Measurements from ENCODE around the gene LY6G6C. TPM values are rescaled to one million over a fixed set of nuclear protein-coding genes. Genes with fewer than 3 reads are reported as not detected.
"Not testable (repeated sequence)": the region's sequence is repeated elsewhere in the genome, so short reads cannot be mapped to it uniquely, and the experiment has no call there.

Gene LY6G6C
- total RNA-seq, 1 experiment from 2014 or later = not detected

DNA sequence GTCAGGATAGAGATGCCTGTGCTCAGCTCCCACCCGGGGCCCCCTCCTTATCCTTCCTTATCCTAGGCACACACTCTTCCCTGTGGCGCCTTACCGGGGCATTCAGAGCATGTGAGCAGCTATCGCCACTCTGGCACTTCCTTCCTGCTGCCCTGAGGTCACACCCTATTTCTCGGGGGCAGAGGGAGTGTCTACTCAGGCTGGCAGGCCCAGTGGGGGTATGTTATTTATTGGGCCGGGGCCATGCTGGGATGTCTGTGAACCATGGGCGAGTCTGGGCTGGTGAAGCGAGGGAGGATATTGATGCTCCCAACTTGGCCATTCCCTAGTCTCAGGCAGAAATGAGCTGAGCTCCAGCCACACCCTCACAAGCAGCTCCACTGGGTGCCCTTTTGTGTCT lies 10.3 kb downstream of the LY6G6C start:
- no peak overlapping the region for H3K4me3 Mint-ChIP-seq (ENCODE audit: low read depth, unreplicated experiment)
- no peak for TF ChIP-seq CTCF (IDR thresholded peaks at IDR 0.05; ENCODE audit: unreplicated experiment)
- no peak overlapping the region for H3K27ac Mint-ChIP-seq (ENCODE audit: unreplicated experiment)
- CTCF ChIA-PET = interaction anchor here (0.6 to 2.2 kb wide), 5 partner anchors 8 to 804 kb away, joined by 3 to 6 read pairs (median 4); partner anchors contain the start of gene ABHD16A
- peaks cover 3% of the 10 kb centered on the region for H3K36me3 Mint-ChIP-seq (ENCODE audit: insufficient read depth, unreplicated experiment)
- BruUV-seq (replicated peaks) = no TSS peak
- intact Hi-C loops (cut with micrococcal nuclease; ENCODE audit: unreplicated experiment) = no loop called here
- H3K4me1 Mint-ChIP-seq (ENCODE audit: low read depth, unreplicated experiment) = peaks cover 23% of the 10 kb centered on the region
- peaks cover 26% of the 10 kb centered on the region for H3K27me3 Mint-ChIP-seq (ENCODE audit: unreplicated experiment)
- H3K9me3 Mint-ChIP-seq (ENCODE audit: low read depth, unreplicated experiment) = no peaks in the 10 kb centered on the region
- no peak for DNase-seq

- H3K9me3 Mint-ChIP-seq (ENCODE audit: low read depth, unreplicated experiment) = no peaks in the 10 kb centered on the region
- intact Hi-C loops (cut with micrococcal nuclease; ENCODE audit: unreplicated experiment) = no loop called here
- no peak for DNase-seq
- no peak overlapping the region for H3K27ac Mint-ChIP-seq (ENCODE audit: unreplicated experiment)
- H3K27me3 Mint-ChIP-seq (ENCODE audit: unreplicated experiment) = peaks cover 26% of the 10 kb centered on the region
- TF ChIP-seq CTCF (IDR thresholded peaks at IDR 0.05; ENCODE audit: unreplicated experiment) = no peak
- peaks cover 3% of the 10 kb centered on the region for H3K36me3 Mint-ChIP-seq (ENCODE audit: insufficient read depth, unreplicated experiment)
- CTCF ChIA-PET = interaction anchor here (0.6 to 2.2 kb wide), 4 partner anchors 19 to 125 kb away, joined by 3 to 6 read pairs (median 4); no protein-coding TSS in a partner anchor
- BruUV-seq (replicated peaks) = no TSS peak
- peaks cover 23% of the 10 kb centered on the region for H3K4me1 Mint-ChIP-seq (ENCODE audit: low read depth, unreplicated experiment)
- no peak overlapping the region for H3K4me3 Mint-ChIP-seq (ENCODE audit: low read depth, unreplicated experiment)
These were observed 10.9 kb downstream of the LY6G6C start for GRCh38 chr6:31710523-31711219.

DNA sequence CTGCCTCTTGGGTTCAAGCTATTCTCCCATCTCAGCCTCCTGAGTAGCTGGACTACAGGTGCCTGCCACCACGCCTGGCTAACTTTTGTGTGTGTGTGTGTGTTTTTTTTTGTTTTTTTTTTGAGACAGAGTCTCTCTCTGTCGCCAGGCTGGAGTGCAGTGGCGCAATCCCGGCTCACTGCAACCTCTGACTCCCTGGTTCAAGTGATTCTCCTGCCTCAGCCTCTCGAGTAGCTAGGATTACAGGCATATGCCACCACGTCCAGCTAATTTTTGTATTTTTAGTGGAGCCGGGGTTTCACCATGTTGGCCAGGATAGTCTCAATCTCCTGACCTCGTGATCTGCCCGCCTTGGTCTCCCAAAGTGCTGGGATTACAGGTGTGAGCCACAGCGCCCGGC lies 12.4 kb downstream of the LY6G6C start:
- H3K36me3 Mint-ChIP-seq (ENCODE audit: insufficient read depth, unreplicated experiment); DNase-seq; H3K9me3 Mint-ChIP-seq (ENCODE audit: low read depth, unreplicated experiment); intact Hi-C loops (cut with micrococcal nuclease; ENCODE audit: unreplicated experiment); CTCF ChIA-PET; BruUV-seq (replicated peaks); H3K27ac Mint-ChIP-seq (ENCODE audit: unreplicated experiment); H3K4me3 Mint-ChIP-seq (ENCODE audit: low read depth, unreplicated experiment): not testable (repeated sequence)
- Mint-ChIP-seq H3K4me1 (ENCODE audit: low read depth, unreplicated experiment) (peaks cover 23% of the 10 kb centered on the region), H3K27me3 (ENCODE audit: unreplicated experiment) (peaks cover 21% of the 10 kb centered on the region)

- DNase-seq = no peak
- peaks cover 7% of the 10 kb centered on the region for H3K36me3 Mint-ChIP-seq (ENCODE audit: insufficient read depth, unreplicated experiment)
- no peak for TF ChIP-seq CTCF (IDR thresholded peaks at IDR 0.05; ENCODE audit: unreplicated experiment)
- H3K9me3 Mint-ChIP-seq (ENCODE audit: low read depth, unreplicated experiment) = no peaks in the 10 kb centered on the region
- no peak overlapping the region for H3K27ac Mint-ChIP-seq (ENCODE audit: unreplicated experiment)
- CTCF ChIA-PET = interaction anchor here (0.7 kb wide), 1 partner anchor 9 kb away, joined by 10 read pairs; no protein-coding TSS in a partner anchor
- intact Hi-C loops (cut with micrococcal nuclease; ENCODE audit: unreplicated experiment) = no loop called here
- no TSS peak for BruUV-seq (replicated peaks)
- peaks cover 28% of the 10 kb centered on the region for H3K4me1 Mint-ChIP-seq (ENCODE audit: low read depth, unreplicated experiment)
- peaks cover 12% of the 10 kb centered on the region for H3K27me3 Mint-ChIP-seq (ENCODE audit: unreplicated experiment)
- H3K4me3 Mint-ChIP-seq (ENCODE audit: low read depth, unreplicated experiment) = no peak overlapping the region
These were observed 13.3 kb downstream of the LY6G6C start for GRCh38 chr6:31708224-31708623.

DNA sequence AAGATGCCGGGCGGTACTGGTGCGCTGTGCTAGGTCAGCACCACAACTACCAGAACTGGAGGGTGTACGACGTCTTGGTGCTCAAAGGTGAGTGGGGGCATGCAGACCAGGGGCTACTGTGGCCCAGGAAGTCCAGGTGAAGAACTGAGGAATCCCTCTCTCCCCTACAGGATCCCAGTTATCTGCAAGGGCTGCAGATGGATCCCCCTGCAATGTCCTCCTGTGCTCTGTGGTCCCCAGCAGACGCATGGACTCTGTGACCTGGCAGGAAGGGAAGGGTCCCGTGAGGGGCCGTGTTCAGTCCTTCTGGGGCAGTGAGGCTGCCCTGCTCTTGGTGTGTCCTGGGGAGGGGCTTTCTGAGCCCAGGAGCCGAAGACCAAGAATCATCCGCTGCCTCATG lies 13.8 kb downstream of the LY6G6C start:
- Mint-ChIP-seq H3K4me3 (ENCODE audit: low read depth, unreplicated experiment) (no peak overlapping the region), H3K4me1 (ENCODE audit: low read depth, unreplicated experiment) (peaks cover 30% of the 10 kb centered on the region), H3K27me3 (ENCODE audit: unreplicated experiment) (peaks cover 7% of the 10 kb centered on the region), H3K36me3 (ENCODE audit: insufficient read depth, unreplicated experiment) (peaks cover 12% of the 10 kb centered on the region), H3K9me3 (ENCODE audit: low read depth, unreplicated experiment) (no peaks in the 10 kb centered on the region), H3K27ac (ENCODE audit: unreplicated experiment) (no peak overlapping the region)
- intact Hi-C loops (cut with micrococcal nuclease; ENCODE audit: unreplicated experiment) = no loop called here
- DNase-seq = no peak
- no TSS peak for BruUV-seq (replicated peaks)
- no peak for TF ChIP-seq CTCF (IDR thresholded peaks at IDR 0.05; ENCODE audit: unreplicated experiment)
- CTCF ChIA-PET = no interaction called here
